H9 (cell line): ENCODE measurements around the gene SEPTIN12. TPM values are rescaled to one million over a fixed set of nuclear protein-coding genes. Genes with fewer than 3 reads are reported as not detected.

Source experiments
- DNase-seq: peaks from one replicate; pipeline ENCODE4 v3.0.0-alpha.2; 2017
- H2AFZ ChIP-seq: one replicate; pipeline ENCODE4 v1.6.1; 2013; ENCODE audit warnings: mild to moderate bottlenecking, low read length, control low read depth, moderate library complexity
- H2AK5ac ChIP-seq: 2 replicates; pipeline ENCODE4 v1.6.1; 2013; ENCODE audit warnings: low read length, control low read depth, mixed read lengths; ENCODE audit not compliant: insufficient read length
- H2BK120ac ChIP-seq: one replicate; pipeline ENCODE4 v1.6.1; 2013; ENCODE audit warnings: low read depth, mild to moderate bottlenecking, low read length, control low read depth, inconsistent platforms; ENCODE audit not compliant: poor library complexity, severe bottlenecking
- H2BK12ac ChIP-seq: 2 replicates; pipeline ENCODE4 v1.6.1; 2013; ENCODE audit warnings: low read length, control low read depth, mixed read lengths, low read depth; ENCODE audit not compliant: insufficient read length
- H2BK15ac ChIP-seq: 2 replicates; pipeline ENCODE4 v1.6.1; 2013; ENCODE audit warnings: low read depth, low read length, control low read depth
- H2BK20ac ChIP-seq: one replicate; pipeline ENCODE4 v1.6.1; 2013; ENCODE audit warnings: low read depth, mild to moderate bottlenecking, low read length, control low read depth, inconsistent platforms; ENCODE audit not compliant: poor library complexity, severe bottlenecking
- H2BK5ac ChIP-seq: 2 replicates; pipeline ENCODE4 v1.6.1; 2013; ENCODE audit warnings: low read length, control low read depth, mixed read lengths; ENCODE audit not compliant: insufficient read length
- H3K14ac ChIP-seq: 2 replicates; pipeline ENCODE4 v1.6.1; 2013; ENCODE audit warnings: low read length, control low read depth; ENCODE audit not compliant: insufficient read depth
- H3K18ac ChIP-seq: 2 replicates; pipeline ENCODE4 v1.6.1; 2013; ENCODE audit warnings: low read depth, mild to moderate bottlenecking, mixed read lengths, low read length, control low read depth; ENCODE audit not compliant: insufficient read length
- H3K23ac ChIP-seq: 2 replicates; pipeline ENCODE4 v1.6.1; 2013; ENCODE audit warnings: low read length, control low read depth, mixed read lengths, low read depth; ENCODE audit not compliant: insufficient read length
- H3K23me2 ChIP-seq: 2 replicates; pipeline ENCODE4 v1.6.1; 2013; ENCODE audit warnings: low read depth, mild to moderate bottlenecking, mixed read lengths, low read length, control low read depth; ENCODE audit not compliant: insufficient read length, poor library complexity, severe bottlenecking
- H3K27ac ChIP-seq: 2 replicates; pipeline ENCODE4 v1.5.1; 2013; ENCODE audit warnings: low read length, control low read depth, mixed read lengths, low read depth; ENCODE audit not compliant: insufficient read length
- H3K27me3 ChIP-seq: 2 replicates; pipeline ENCODE4 v1.6.1; 2013; ENCODE audit warnings: low read length, control low read depth, inconsistent platforms; ENCODE audit not compliant: insufficient read depth
- H3K4ac ChIP-seq: 2 replicates; pipeline ENCODE4 v1.6.1; 2013; ENCODE audit warnings: low read depth, mild to moderate bottlenecking, control low read depth, inconsistent platforms, low read length, moderate library complexity
- H3K4me1 ChIP-seq: 2 replicates; pipeline ENCODE4 v1.6.1; 2013; ENCODE audit warnings: low read length, control low read depth, inconsistent platforms; ENCODE audit not compliant: insufficient read depth
- H3K4me2 ChIP-seq: 2 replicates; pipeline ENCODE4 v1.6.1; 2013; ENCODE audit warnings: low read length, control low read depth, mixed read lengths; ENCODE audit not compliant: insufficient read length, insufficient read depth
- H3K56ac ChIP-seq: 2 replicates; pipeline ENCODE4 v1.6.1; 2013; ENCODE audit warnings: low read depth, mild to moderate bottlenecking, mixed read lengths, low read length, control low read depth; ENCODE audit not compliant: insufficient read length
- H3K79me1 ChIP-seq: 2 replicates; pipeline ENCODE4 v1.6.1; 2013; ENCODE audit warnings: low read depth, mild to moderate bottlenecking, moderate library complexity, low read length, control low read depth, inconsistent platforms; ENCODE audit not compliant: insufficient read depth, poor library complexity, severe bottlenecking
- H3K79me2 ChIP-seq: 2 replicates; pipeline ENCODE4 v1.6.1; 2013; ENCODE audit warnings: low read length, control low read depth, inconsistent platforms; ENCODE audit not compliant: insufficient read depth
- H3K9ac ChIP-seq: 2 replicates; pipeline ENCODE4 v1.6.1; 2013; ENCODE audit warnings: low read length, control low read depth, mixed read lengths; ENCODE audit not compliant: insufficient read length; ENCODE audit errors: extremely low read depth
- H3K9me3 ChIP-seq: one replicate; pipeline ENCODE4 v1.6.1; 2013; ENCODE audit warnings: low read depth, low read length, inconsistent platforms; ENCODE audit not compliant: control insufficient read depth
- H3T11ph ChIP-seq: one replicate; pipeline ENCODE4 v1.6.1; 2013; ENCODE audit warnings: mild to moderate bottlenecking, low read length, control low read depth, inconsistent platforms
- H4K20me1 ChIP-seq: one replicate; pipeline ENCODE4 v1.6.1; 2013; ENCODE audit not compliant: control insufficient read depth, insufficient read length, insufficient read depth
- H4K5ac ChIP-seq: 2 replicates; pipeline ENCODE4 v1.6.1; 2013; ENCODE audit warnings: low read depth, mild to moderate bottlenecking, mixed read lengths, low read length, control low read depth; ENCODE audit not compliant: insufficient read length
- H4K8ac ChIP-seq: replicated peaks from 2 replicates; pipeline ENCODE4 v1.6.1; 2013; ENCODE audit warnings: low read length, control low read depth, mixed read lengths, low read depth; ENCODE audit not compliant: insufficient read length
- H4K91ac ChIP-seq: 2 replicates; pipeline ENCODE4 v1.6.1; 2013; ENCODE audit warnings: low read depth, mild to moderate bottlenecking, moderate library complexity, mixed read lengths, low read length, control low read depth; ENCODE audit not compliant: insufficient read length
- H3K27ac Mint-ChIP-seq, 3 experiments: 2 replicates in 2 of 3; 3 replicates in 1 of 3; pipeline ENCODE4 v1.8.0; 2020 to 2021; ENCODE audit warnings: mixed read lengths in 3 of 3, mild to moderate bottlenecking in 1 of 3, moderate library complexity in 1 of 3
- H3K27me3 Mint-ChIP-seq: 2 replicates; pipeline ENCODE4 v1.8.0; 2021; ENCODE audit warnings: low read depth, mild to moderate bottlenecking, moderate library complexity, mixed read lengths
- H3K36me3 Mint-ChIP-seq, 3 experiments: 2 replicates in 2 of 3; 3 replicates in 1 of 3; pipeline ENCODE4 v1.8.0; 2020 to 2021; ENCODE audit warnings: low read depth in 3 of 3, mixed read lengths in 3 of 3; ENCODE audit not compliant: insufficient read depth in 1 of 3
- H3K4me1 Mint-ChIP-seq, 2 experiments: 2 replicates each; pipeline ENCODE4 v1.8.0; 2020; ENCODE audit warnings: mixed read lengths in 2 of 2
- H3K4me3 Mint-ChIP-seq, 2 experiments: 2 replicates in 1 of 2; 3 replicates in 1 of 2; pipeline ENCODE4 v1.8.0; 2020 to 2021; ENCODE audit warnings: mild to moderate bottlenecking in 2 of 2, mixed read lengths in 2 of 2, moderate library complexity in 1 of 2
- H3K9me3 Mint-ChIP-seq, 2 experiments: 2 replicates in 1 of 2; 3 replicates in 1 of 2; pipeline ENCODE4 v1.8.0; 2020; ENCODE audit warnings: mild to moderate bottlenecking in 2 of 2, mixed read lengths in 2 of 2, moderate library complexity in 1 of 2
- whole genome bisulfite sequencing: extraction: QIAGEN DNeasy Blood & Tissue Kit; methylation state at CpG from one replicate; pipeline ENCODE4 v1.1.7; 2013; ENCODE audit warnings: missing lambda C conversion rate, low lambda C conversion rate, mixed read lengths; ENCODE audit not compliant: insufficient read length; ENCODE audit errors: extremely low coverage; 5-methylcytosine and 5-hydroxymethylcytosine counted together
- total RNA-seq: library from RNA; stranded (reverse); gene quantifications from 2 replicates; pipeline ENCODE4 v1.2.1, GENCODE V29; 2021
- TF ChIP-seq, protein P1 (sequence below): fragments of 200-600 bp; sonication (generic); conservative IDR thresholded peaks from 3 replicates; pipeline ENCODE4 v1.8.0; 2021; ENCODE audit warnings: antibody characterized with exemption, mild to moderate bottlenecking

SEPTIN12 gene
- total RNA-seq, 1 experiment from 2014 or later = 0.48 TPM

DNA sequence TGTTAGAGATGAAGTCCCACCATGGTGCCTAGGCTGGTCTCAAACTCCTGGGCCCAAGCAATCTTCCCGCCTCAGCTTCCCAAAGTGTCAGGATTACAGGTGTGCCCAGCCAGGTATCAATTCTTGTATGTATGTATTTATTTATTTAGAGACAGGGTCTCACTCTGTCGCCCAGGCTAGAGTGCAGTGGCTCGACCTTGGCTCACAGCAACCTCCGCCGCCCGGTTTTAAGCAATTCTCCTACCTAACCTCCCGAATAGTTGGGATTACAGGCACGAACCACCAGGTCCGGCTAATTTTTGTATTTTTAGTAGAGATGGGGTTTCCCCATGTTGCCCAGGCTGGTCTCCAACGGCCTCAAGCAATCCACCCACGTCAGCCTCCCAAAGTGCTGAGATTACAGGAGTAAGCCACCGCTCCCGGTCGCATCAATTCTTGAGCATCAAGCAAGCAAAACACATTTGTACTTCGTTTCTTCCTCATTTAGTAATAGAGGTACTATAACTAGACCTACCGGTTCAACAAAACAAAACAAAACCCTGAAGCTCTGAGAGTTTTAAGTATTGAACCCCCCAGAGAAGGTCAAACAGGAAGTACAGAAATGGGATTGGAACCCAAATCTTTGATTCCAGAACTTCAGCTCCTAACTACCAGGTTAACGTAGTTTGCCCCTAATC is 20.1 kb downstream of the SEPTIN12 start:
- H3K4me1 ChIP-seq = no peaks in the 10 kb centered on the region
- H3K4me2 ChIP-seq = peak overlapping the region; percentile 92
- no peaks in the 10 kb centered on the region for H3K79me1 ChIP-seq
- Mint-ChIP-seq H3K4me1 (peaks cover 22 to 24% of the 10 kb centered on the region in 2 experiments), H3K9me3 (no peaks in the 10 kb centered on the region), H3K27me3 (no peaks in the 10 kb centered on the region), H3K36me3 (peaks cover 0 to 18% (median 10%) of the 10 kb centered on the region in 3 experiments; a peak in 5 of 7 replicates), H3K4me3 (peak overlapping the region; percentile 73 to 84), H3K27ac (peak overlapping the region; percentile 65 to 97 (median 93); a peak in 5 of 7 replicates)
- no peak overlapping the region for H3K27ac ChIP-seq
- H2AK5ac ChIP-seq = no peak overlapping the region
- H3K18ac ChIP-seq = peak overlapping the region; percentile 18
- no peak overlapping the region for H4K8ac ChIP-seq
- H2BK120ac ChIP-seq = no peak overlapping the region
- H4K20me1 ChIP-seq = no peaks in the 10 kb centered on the region
- H3K27me3 ChIP-seq = no peaks in the 10 kb centered on the region
- no peak overlapping the region for H2BK5ac ChIP-seq
- H3T11ph ChIP-seq = no peak overlapping the region
- H3K79me2 ChIP-seq = no peaks in the 10 kb centered on the region
- H3K9me3 ChIP-seq = no peaks in the 10 kb centered on the region
- H3K23ac ChIP-seq = no peak overlapping the region
- peak overlapping the region; percentile 6; the same call in 1 of the 2 replicates for H3K14ac ChIP-seq
- no peak overlapping the region for H3K56ac ChIP-seq
- DNase-seq = no peak
- TF ChIP-seq, protein P1, sequence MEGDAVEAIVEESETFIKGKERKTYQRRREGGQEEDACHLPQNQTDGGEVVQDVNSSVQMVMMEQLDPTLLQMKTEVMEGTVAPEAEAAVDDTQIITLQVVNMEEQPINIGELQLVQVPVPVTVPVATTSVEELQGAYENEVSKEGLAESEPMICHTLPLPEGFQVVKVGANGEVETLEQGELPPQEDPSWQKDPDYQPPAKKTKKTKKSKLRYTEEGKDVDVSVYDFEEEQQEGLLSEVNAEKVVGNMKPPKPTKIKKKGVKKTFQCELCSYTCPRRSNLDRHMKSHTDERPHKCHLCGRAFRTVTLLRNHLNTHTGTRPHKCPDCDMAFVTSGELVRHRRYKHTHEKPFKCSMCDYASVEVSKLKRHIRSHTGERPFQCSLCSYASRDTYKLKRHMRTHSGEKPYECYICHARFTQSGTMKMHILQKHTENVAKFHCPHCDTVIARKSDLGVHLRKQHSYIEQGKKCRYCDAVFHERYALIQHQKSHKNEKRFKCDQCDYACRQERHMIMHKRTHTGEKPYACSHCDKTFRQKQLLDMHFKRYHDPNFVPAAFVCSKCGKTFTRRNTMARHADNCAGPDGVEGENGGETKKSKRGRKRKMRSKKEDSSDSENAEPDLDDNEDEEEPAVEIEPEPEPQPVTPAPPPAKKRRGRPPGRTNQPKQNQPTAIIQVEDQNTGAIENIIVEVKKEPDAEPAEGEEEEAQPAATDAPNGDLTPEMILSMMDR = no peak
- H2BK12ac ChIP-seq = no peak overlapping the region
- H2AFZ ChIP-seq = no peak overlapping the region
- no peak overlapping the region for H4K5ac ChIP-seq
- H2BK15ac ChIP-seq = no peak overlapping the region
- no peak overlapping the region for H2BK20ac ChIP-seq
- no peak overlapping the region for H4K91ac ChIP-seq
- WGBS = no CpG with 5 or more reads among the region's 17 CpGs
- peaks cover 8% of the 10 kb centered on the region for H3K23me2 ChIP-seq
- H3K9ac ChIP-seq = peak overlapping the region; percentile 76
- H3K4ac ChIP-seq = no peak overlapping the region
